IPS-18c (cell line): Measurements from ENCODE around the gene FHOD3.

ENCODE experiments used
- H3K4me3 ChIP-seq: 2 replicates; pipeline ENCODE4 v1.7.0; 2013; ENCODE audit warnings: low read depth, mild to moderate bottlenecking, low read length, moderate library complexity; ENCODE audit not compliant: insufficient read depth
- H3K9me3 ChIP-seq: one replicate; pipeline ENCODE4 v1.6.1; 2013; ENCODE audit warnings: mild to moderate bottlenecking, low read length, moderate library complexity; ENCODE audit not compliant: control insufficient read depth, insufficient read depth

Gene FHOD3

DNA sequence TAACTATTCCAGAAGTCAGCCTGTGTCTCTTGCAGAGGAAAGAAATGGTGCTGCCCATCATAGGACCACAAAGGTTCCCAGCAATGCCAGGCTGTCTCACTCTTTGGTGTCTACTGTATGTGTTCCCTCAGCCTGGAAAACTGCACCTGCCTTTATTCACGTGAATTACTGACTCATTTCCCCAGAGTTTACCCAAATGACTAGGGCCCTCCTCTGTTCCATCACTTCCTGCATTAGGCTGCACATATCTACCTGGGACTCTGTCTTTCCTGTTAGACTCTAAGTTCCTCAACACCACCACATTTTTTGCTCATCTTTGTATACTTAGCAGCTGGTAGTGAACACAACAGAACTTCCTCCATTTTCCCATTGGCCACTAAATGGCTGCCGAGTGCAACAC lies 188.3 kb downstream of the FHOD3 start:
- H3K4me3 ChIP-seq, result no peak overlapping the region

GRCh38 chr18:36488131-36488530 lies 190.6 kb downstream of the FHOD3 start:
- Histone ChIP-seq H3K9me3 (no peaks in the 10 kb centered on the region), H3K4me3 (no peak overlapping the region)

More for the DNA sequence above, 188.3 kb downstream of the FHOD3 start:
- H3K9me3 ChIP-seq, result no peaks in the 10 kb centered on the region

- Histone ChIP-seq H3K4me3 (no peak overlapping the region), H3K9me3 (no peaks in the 10 kb centered on the region)
These were observed 193.4 kb downstream of the FHOD3 start for GRCh38 chr18:36490897-36491296.

- Histone ChIP-seq H3K9me3 (no peaks in the 10 kb centered on the region), H3K4me3 (no peak overlapping the region)
These were observed 195.3 kb downstream of the FHOD3 start for GRCh38 chr18:36492604-36493329.

DNA sequence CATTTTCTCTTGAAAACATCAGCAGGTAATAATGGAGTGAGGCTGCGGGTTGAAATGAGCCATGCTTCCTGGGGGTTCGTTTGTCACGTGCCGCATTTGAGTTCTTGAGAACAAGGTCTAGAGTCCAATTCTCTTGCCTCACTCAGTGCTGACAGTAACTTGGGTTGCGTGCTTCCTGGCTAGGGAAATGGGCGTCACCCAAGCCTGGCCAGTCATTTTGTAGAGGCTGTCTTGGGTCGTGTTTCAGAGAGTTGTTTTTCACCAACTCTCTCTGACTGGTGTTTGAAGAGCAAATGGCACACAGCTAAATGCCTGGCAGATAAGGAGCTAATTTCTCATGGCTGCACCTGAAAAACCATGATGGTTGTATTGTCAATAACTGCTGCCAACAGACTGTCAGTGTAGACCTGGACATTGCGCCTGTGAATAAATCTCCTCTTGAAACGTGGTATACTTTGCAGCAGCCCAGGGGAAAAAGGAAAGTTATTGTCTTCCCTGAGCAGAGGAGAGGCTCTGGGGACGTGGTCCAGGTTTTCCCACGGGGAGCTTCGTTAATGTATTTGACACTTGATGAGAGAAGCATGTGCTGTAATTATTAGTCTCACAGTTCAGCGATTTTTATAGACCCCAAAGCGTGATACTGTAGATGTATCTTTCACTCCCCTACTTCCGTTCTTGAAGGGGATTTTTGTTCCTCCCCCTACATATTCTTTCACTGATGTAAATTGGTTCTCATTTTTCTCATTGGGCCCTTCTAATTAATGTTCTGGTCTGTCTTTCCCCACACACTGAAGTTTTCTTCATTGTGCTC lies 196.0 kb downstream of the FHOD3 start:
- Histone ChIP-seq H3K4me3 (no peak overlapping the region), H3K9me3 (no peaks in the 10 kb centered on the region)

DNA sequence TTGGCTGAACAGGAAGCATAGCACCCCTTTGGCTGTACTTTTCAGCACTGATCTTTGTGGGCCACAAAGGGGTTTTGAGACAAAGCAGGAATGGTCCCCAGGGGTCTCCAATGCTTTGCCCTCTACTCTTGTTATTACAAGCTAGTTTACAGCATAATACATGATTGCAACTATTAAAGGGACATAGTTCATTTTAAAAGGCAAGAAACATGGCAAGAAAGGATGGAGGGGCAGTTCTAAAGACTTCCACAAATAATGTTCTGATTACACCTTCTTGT lies 196.6 kb downstream of the FHOD3 start:
- Histone ChIP-seq H3K9me3 (no peaks in the 10 kb centered on the region), H3K4me3 (no peak overlapping the region)

DNA sequence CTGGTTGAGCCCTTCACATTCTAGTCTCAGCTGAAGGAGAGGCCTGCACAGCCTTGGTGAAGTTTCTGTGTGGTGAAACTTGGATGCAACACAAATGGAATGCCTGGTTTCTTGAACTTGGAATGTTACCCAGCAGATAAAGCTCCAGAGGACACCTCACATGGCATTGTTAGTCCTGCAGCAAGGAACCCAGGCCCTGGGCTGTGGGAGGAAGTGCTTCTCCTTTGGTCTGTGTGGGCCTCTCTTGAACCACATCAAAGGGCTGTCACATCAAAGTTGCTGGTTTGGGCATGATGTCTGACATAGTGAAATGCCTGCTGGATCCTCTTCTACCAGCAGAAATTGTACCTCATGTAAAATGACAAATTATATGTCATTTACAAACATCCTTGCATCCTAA lies 198.5 kb downstream of the FHOD3 start:
- H3K9me3 ChIP-seq, result no peaks in the 10 kb centered on the region
- H3K4me3 ChIP-seq, result no peak overlapping the region

DNA sequence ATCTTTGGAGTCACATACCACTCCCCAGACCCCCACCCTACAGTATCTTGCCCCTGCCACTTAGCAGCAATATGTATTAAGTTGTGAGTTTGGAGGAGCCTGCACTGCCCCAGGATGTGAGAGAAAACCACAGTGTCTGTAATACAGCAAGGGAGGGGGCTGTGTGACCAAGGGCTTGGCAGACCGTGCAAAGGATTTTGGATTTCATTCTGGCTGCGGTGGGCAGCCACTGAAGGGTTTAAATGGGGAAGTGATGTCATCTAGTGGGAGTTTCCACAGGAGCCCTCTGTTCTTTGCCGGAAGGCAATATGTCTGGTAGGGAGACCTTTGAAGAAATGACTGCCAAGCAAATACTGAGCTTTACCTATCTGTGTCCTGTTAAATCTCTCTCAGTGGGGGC lies 202.4 kb downstream of the FHOD3 start:
- no peak overlapping the region for H3K4me3 ChIP-seq

DNA sequence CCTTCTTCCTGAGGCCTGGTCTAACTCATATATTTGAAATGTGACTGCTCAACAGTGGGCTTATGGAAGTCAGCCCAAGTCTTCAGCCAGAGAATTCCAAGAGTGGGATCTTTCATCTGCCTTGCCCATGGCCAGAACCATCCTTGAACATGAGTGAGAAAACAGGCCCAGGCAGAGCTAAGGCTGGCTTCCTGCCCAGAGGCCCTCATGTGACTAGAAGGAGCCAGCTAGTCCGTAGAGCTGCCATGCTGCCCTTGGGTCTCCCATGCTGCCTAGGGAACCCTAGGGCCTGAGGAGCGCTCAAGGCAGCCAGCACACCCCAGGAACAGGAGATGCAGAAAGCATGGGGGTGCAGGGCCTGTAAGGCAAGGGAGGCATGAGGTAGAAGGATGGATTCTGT lies 203.6 kb downstream of the FHOD3 start:
- no peaks in the 10 kb centered on the region for H3K9me3 ChIP-seq
- H3K4me3 ChIP-seq, result no peak overlapping the region

More for the DNA sequence above, 202.4 kb downstream of the FHOD3 start:
- no peaks in the 10 kb centered on the region for H3K9me3 ChIP-seq

- no peak overlapping the region for H3K4me3 ChIP-seq
- no peaks in the 10 kb centered on the region for H3K9me3 ChIP-seq
These were observed 206.0 kb downstream of the FHOD3 start for GRCh38 chr18:36503477-36503876.

GRCh38 chr18:36504928-36505327 lies 207.4 kb downstream of the FHOD3 start:
- Histone ChIP-seq H3K9me3 (no peaks in the 10 kb centered on the region), H3K4me3 (no peak overlapping the region)

- Histone ChIP-seq H3K4me3 (no peak overlapping the region), H3K9me3 (no peaks in the 10 kb centered on the region)
These were observed 208.2 kb downstream of the FHOD3 start for GRCh38 chr18:36505665-36506064.

DNA sequence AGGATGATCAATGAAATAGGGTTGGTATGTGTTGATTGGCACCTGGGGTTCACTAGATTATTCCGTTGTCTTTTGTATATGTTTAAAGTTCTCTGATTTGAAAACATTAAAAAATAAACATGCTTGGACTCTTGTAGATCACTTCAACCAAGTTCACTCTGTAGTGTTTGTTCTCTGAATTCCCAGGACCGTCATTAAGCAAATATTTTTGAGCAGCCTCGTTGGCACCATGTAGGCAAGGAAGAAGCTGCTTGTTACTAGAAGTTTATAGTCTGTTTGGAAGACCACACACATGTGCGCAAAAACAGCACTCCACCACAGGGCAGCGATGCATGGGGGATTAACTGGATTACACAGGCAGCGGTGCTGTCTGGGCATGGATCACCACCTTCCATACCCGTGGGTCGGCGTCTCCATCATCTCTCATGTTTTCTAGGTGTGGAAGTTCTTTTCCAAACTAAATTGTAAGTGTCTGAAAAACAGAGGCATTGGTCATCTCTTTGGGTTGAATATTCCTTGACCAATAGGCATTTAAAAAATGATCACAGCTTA lies 212.2 kb downstream of the FHOD3 start:
- no peaks in the 10 kb centered on the region for H3K9me3 ChIP-seq
- no peak overlapping the region for H3K4me3 ChIP-seq

DNA sequence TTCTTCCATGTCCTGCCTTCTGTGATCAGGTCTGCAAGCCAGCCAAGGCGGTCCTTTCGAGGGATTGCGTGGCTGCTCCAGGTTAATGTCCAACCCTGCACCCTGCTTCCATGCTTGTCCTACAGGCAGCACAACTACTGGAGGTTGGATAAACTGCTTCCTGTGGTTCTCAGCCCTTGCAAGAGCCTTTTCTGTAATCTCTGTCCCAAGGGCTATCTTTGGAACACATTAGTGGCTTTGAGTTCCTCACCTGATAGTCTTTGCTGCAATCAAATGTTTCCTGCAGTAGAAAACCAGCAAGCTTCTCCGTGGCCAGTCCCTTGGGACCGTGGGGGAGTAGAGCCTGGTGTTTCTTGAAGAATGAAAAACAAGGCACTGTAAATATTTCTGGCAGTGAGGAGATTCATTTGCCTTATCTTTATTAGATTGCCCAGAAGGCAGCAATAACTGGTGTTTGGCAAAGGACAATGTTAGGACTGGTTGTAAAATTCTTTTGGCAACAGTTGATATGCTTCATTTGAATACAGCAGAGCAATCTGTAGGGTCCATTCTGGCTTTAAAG lies 214.4 kb downstream of the FHOD3 start:
- no peaks in the 10 kb centered on the region for H3K9me3 ChIP-seq
- no peak overlapping the region for H3K4me3 ChIP-seq

GRCh38 chr18:36513556-36513955 lies 216.0 kb downstream of the FHOD3 start:
- Histone ChIP-seq H3K4me3 (no peak overlapping the region), H3K9me3 (no peaks in the 10 kb centered on the region)

GRCh38 chr18:36514778-36515177 lies 217.3 kb downstream of the FHOD3 start:
- Histone ChIP-seq H3K9me3 (no peaks in the 10 kb centered on the region), H3K4me3 (no peak overlapping the region)

GRCh38 chr18:36516258-36516657 lies 218.7 kb downstream of the FHOD3 start:
- Histone ChIP-seq H3K4me3 (no peak overlapping the region), H3K9me3 (no peaks in the 10 kb centered on the region)

DNA sequence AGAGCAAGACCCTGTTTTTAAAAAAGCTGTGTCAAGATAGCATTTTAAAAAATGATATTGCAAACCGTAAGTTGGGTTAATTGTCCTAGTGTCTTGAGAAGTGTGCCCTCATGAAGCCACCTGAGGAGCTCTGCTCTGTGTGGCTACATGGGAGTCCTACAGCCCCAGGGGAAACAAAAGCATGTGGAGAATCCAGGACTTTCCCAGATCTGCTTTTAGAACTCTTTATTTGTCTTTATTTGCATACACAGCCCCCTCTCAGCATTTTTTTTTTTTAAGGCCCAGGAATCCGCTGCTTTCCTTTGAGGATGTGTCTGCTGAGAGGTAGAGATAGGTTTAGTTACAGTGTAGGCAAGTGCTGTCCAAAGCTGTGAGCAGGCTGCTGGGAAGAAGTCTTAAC lies 219.2 kb downstream of the FHOD3 start:
- H3K9me3 ChIP-seq, result no peaks in the 10 kb centered on the region
- no peak overlapping the region for H3K4me3 ChIP-seq
